K562 (cell line): Measurements from ENCODE around the gene DTNB. TPM values are rescaled to one million over a fixed set of nuclear protein-coding genes. Genes with fewer than 3 reads are reported as not detected.

Experiments used
- ATAC-seq: fragments of 200-7000 bp; cut with Tn5 transposase; 3 replicates; pipeline ENCODE4 v1.9.1; 2020; ENCODE audit warnings: moderate library complexity
- BruUV-seq: library from RNA; stranded (reverse); fragments of 400-500 nt; replicated peaks from 2 replicates; lab custom pipeline; 2021; lab: Mats Ljungman, UMichigan
- CTCF ChIA-PET: fragments of 300-600 bp; formaldehyde crosslinking; extraction: SDS; loops from one replicate; lab custom pipeline; 2021; ENCODE audit warnings: low intra/inter-chr PET ratio; lab: Yijun Ruan, JAX
- POLR2A ChIA-PET: fragments of 300-600, 350-650 bp; sonication (Branson Sonifier 250); formaldehyde crosslinking; extraction: SDS; loops from one replicate; lab custom pipeline; 2021; ENCODE audit warnings: antibody characterized with exemption, inconsistent platforms; lab: Yijun Ruan, JAX
- DNase-seq, 4 experiments: peaks; one replicate each; pipeline versions ENCODE4 v3.0.0 to v3.0.0-alpha.2; 2011 to 2018; ENCODE audit warnings: low spot score in 3 of 4, mixed read lengths in 3 of 4; ENCODE audit errors: extremely low read depth in 1 of 4
- FAIRE-seq: peaks from 2 replicates; lab custom pipeline; 2011; peaks lifted over from hg19 to GRCh38; lab: Jason Lieb, UNC
- H2AFZ ChIP-seq: 2 replicates; pipeline ENCODE4 v1.6.0; 2011; ENCODE audit warnings: low read depth, low read length, control low read depth, inconsistent platforms
- H3K27ac ChIP-seq: fragments of 200-600 bp; 3 replicates; pipeline ENCODE4 v1.8.0; 2011; ENCODE audit warnings: low read depth, mild to moderate bottlenecking, control low read depth, inconsistent platforms, low read length, moderate library complexity, mixed read lengths; ENCODE audit errors: extremely low read depth
- H3K27me3 ChIP-seq, 2 experiments: fragments of 300-600 bp in 1 of 2; 2 replicates in 1 of 2; 3 replicates in 1 of 2; pipeline versions ENCODE4 v1.6.0 to v1.8.0; 2011; ENCODE audit warnings: inconsistent platforms in 2 of 2, low read length in 2 of 2, mild to moderate bottlenecking in 1 of 2, mixed read lengths in 1 of 2, moderate library complexity in 1 of 2; ENCODE audit not compliant: control insufficient read depth in 2 of 2, insufficient read depth in 2 of 2
- H3K36me3 ChIP-seq: fragments of 300-600 bp; 3 replicates; pipeline ENCODE4 v1.8.0; 2011; ENCODE audit warnings: mild to moderate bottlenecking, low read length, inconsistent platforms; ENCODE audit not compliant: control insufficient read depth, insufficient read depth
- H3K4me1 ChIP-seq, 2 experiments: fragments of 200-600 bp in 1 of 2; replicated peaks in 1 of 2; 2 replicates in 1 of 2; 3 replicates in 1 of 2; pipeline versions ENCODE4 v1.5.1 to v1.8.0; 2011; ENCODE audit warnings: inconsistent platforms in 2 of 2, low read length in 2 of 2, mild to moderate bottlenecking in 1 of 2, mixed read lengths in 1 of 2, moderate library complexity in 1 of 2; ENCODE audit not compliant: control insufficient read depth in 2 of 2, insufficient read depth in 2 of 2
- H3K4me2 ChIP-seq: 2 replicates; pipeline ENCODE4 v1.6.1; 2011; ENCODE audit warnings: low read length, control low read depth, inconsistent platforms, mixed read lengths; ENCODE audit not compliant: insufficient read depth
- H3K4me3 ChIP-seq: fragments of 200-600 bp; sonication (generic), shearing (Covaris generic); 2 replicates; pipeline ENCODE4 v1.5.1; 2016; ENCODE audit warnings: control low read depth, inconsistent platforms
- H3K79me2 ChIP-seq: fragments of 200-600 bp; 3 replicates; pipeline ENCODE4 v1.8.0; 2011; ENCODE audit warnings: low read length, inconsistent platforms; ENCODE audit not compliant: control insufficient read depth, insufficient read depth
- H3K9ac ChIP-seq, 2 experiments: 2 replicates each; pipeline versions ENCODE4 v1.6.0 to v1.6.1; 2011; ENCODE audit warnings: low read depth in 2 of 2, low read length in 2 of 2, control low read depth in 1 of 2, inconsistent platforms in 1 of 2, mild to moderate bottlenecking in 1 of 2, mixed read lengths in 1 of 2; ENCODE audit not compliant: insufficient read depth in 1 of 2
- H3K9me1 ChIP-seq: one replicate; pipeline ENCODE4 v1.6.0; 2011; ENCODE audit warnings: inconsistent platforms, mild to moderate bottlenecking, low read length, moderate library complexity; ENCODE audit not compliant: control insufficient read depth, insufficient read depth
- H3K9me3 ChIP-seq: replicated peaks from 2 replicates; pipeline ENCODE4 v1.5.1; 2011; ENCODE audit warnings: low read depth, low read length, inconsistent platforms; ENCODE audit not compliant: control insufficient read depth, insufficient read depth
- H4K20me1 ChIP-seq: replicated peaks from 2 replicates; pipeline ENCODE4 v1.6.1; 2011; ENCODE audit warnings: low read length, inconsistent platforms, mixed read lengths; ENCODE audit not compliant: control insufficient read depth, insufficient read depth
- CTBP1 ChIP-seq: fragments of 450-650 bp; IDR thresholded peaks from 2 replicates; pipeline ENCODE4 v1.6.1; 2016; ENCODE audit warnings: borderline replicate concordance
- HDGF ChIP-seq: fragments of 450-650 bp; IDR thresholded peaks from 2 replicates; pipeline ENCODE4 v1.6.1; 2016
- HIVEP1 ChIP-seq: fragments of 250-450 bp; sonication (Bioruptor Pico); IDR thresholded peaks from 2 replicates; pipeline ENCODE4 v1.4.0; 2020; ENCODE audit warnings: mild to moderate bottlenecking
- MAFG ChIP-seq: fragments of 450-650 bp; conservative IDR thresholded peaks from 2 replicates; pipeline ENCODE4 v1.6.1; 2016; ENCODE audit warnings: missing genetic modification characterization, missing compliant biosample characterization
- MEF2D ChIP-seq: conservative IDR thresholded peaks from 2 replicates; pipeline ENCODE4 v1.6.1; 2016; ENCODE audit warnings: low read depth, missing genetic modification characterization, missing compliant biosample characterization
- NELFE ChIP-seq: IDR thresholded peaks from 2 replicates; pipeline ENCODE4 v1.6.1; 2011; ENCODE audit warnings: mild to moderate bottlenecking; ENCODE audit not compliant: insufficient read depth, insufficient read length
- NFRKB ChIP-seq: fragments of 450-650 bp; IDR thresholded peaks from 2 replicates; pipeline ENCODE4 v1.6.1; 2016; ENCODE audit warnings: low read depth
- PHTF2 ChIP-seq: fragments of 250-450 bp; sonication (Bioruptor Pico); IDR thresholded peaks from 2 replicates; pipeline ENCODE4 v1.5.0; 2021; ENCODE audit warnings: mild to moderate bottlenecking
- PKNOX1 ChIP-seq: fragments of 450-650 bp; IDR thresholded peaks from 2 replicates; pipeline ENCODE4 v1.6.1; 2016
- SIN3B ChIP-seq: fragments of 450-650 bp; IDR thresholded peaks from 2 replicates; pipeline ENCODE4 v1.6.1; 2017; ENCODE audit warnings: low read depth, mild to moderate bottlenecking, moderate library complexity
- SIRT6 ChIP-seq: IDR thresholded peaks from one replicate; pipeline ENCODE4 v1.6.1; 2012; ENCODE audit warnings: low read depth, mild to moderate bottlenecking, control low read depth, inconsistent platforms, low read length, moderate library complexity
- U2AF1 ChIP-seq: fragments of 200-400 bp; formaldehyde crosslinking; optimal IDR thresholded peaks from 2 replicates; pipeline ENCODE3; 2017; ENCODE audit warnings: mild to moderate bottlenecking, low read depth, low read length, moderate library complexity
- ZC3H4 ChIP-seq: sonication (generic); formaldehyde crosslinking; IDR thresholded peaks from 2 replicates; pipeline ENCODE4 v1.9.0; 2021; ENCODE audit warnings: missing genetic modification reagents, borderline replicate concordance
- ZNF12 ChIP-seq: sonication (generic); formaldehyde crosslinking; IDR thresholded peaks from 2 replicates; pipeline ENCODE4 v1.4.0; 2020; ENCODE audit warnings: mild to moderate bottlenecking, missing genetic modification reagents
- ZNF395 ChIP-seq: fragments of 200-800 bp; sonication (Bioruptor generic); IDR thresholded peaks from 2 replicates; pipeline ENCODE4 v1.6.1; 2017; ENCODE audit warnings: missing genetic modification characterization, missing compliant biosample characterization
- ZNF436 ChIP-seq: fragments of 250-450, 450-650 bp; sonication (Bioruptor Pico); formaldehyde crosslinking; IDR thresholded peaks from 2 replicates; pipeline ENCODE4 v1.7.0; 2020; ENCODE audit warnings: mild to moderate bottlenecking
- ZNF589 ChIP-seq: fragments of 200-800 bp; sonication (Bioruptor generic); IDR thresholded peaks from 2 replicates; pipeline ENCODE4 v1.6.1; 2016; ENCODE audit warnings: low read depth, missing genetic modification characterization, missing compliant biosample characterization
- ZNF766 ChIP-seq: fragments of 200-800 bp; sonication (Bioruptor generic); conservative IDR thresholded peaks from 2 replicates; pipeline ENCODE4 v1.6.1; 2016; ENCODE audit warnings: missing genetic modification characterization, missing compliant biosample characterization
- ZNF785 ChIP-seq: fragments of 250-450 bp; sonication (Bioruptor Pico); IDR thresholded peaks from 2 replicates; pipeline ENCODE4 v1.4.0; 2020; ENCODE audit warnings: mild to moderate bottlenecking
- WGBS: fragments of 100-300 bp; shearing (Covaris generic); methylation state at CpG from one replicate; pipeline ENCODE4 v1.1.6; 2016; ENCODE audit warnings: low coverage, mixed read lengths; ENCODE audit not compliant: insufficient coverage; ENCODE audit errors: missing lambda C conversion rate; 5-methylcytosine and 5-hydroxymethylcytosine counted together
- in situ Hi-C: fragments of 300-500 bp; cut with MboI; formaldehyde crosslinking; loops from 4 replicates; pipeline ENCODE4 v1.15.0; 2018; ENCODE audit warnings: inconsistent platforms, mixed read lengths
- intact Hi-C: fragments of 100-400 bp; cut with micrococcal nuclease; formaldehyde crosslinking; loops from 2 replicates; pipeline ENCODE4 v1.14.2; 2022
- polyA plus RNA-seq, 8 experiments: library from polyadenylated mRNA; depleted of rRNA in 4 of 8; stranded (reverse) in 5 of 8; unstranded in 3 of 8; fragments of >200 nt; fragmentation: Nextera tagmentation in 2 of 8; fragmentation: Illumina TruSeq in 1 of 8; extraction: Ambion mirVana in 2 of 8; extraction: Trizol in 1 of 8; gene quantifications; 2 replicates each; pipeline versions ENCODE4 v1.2.1 to v1.2.3, GENCODE V29; 2011 to 2014; ENCODE audit warnings: inconsistent platforms in 1 of 8, missing spikeins in 1 of 8
- total RNA-seq, 7 experiments: library from RNA; depleted of rRNA in 6 of 7; stranded (reverse); fragments of >200 nt in 6 of 7; fragmentation: Illumina TruSeq in 2 of 7; extraction: Trizol in 2 of 7; gene quantifications; 2 replicates each; pipeline versions ENCODE4 v1.2.1 to v1.2.3, GENCODE V29; 2011 to 2021; ENCODE audit warnings: low replicate concordance in 1 of 7

DTNB gene
- total and polyA plus RNA-seq, 9 of the 15 experiments (the other 6 are each of a cell fraction or from before 2014, with no cell fraction given): 0.18 to 2.0 (median 0.77) TPM; not detected in 2

- TF ChIP-seq PKNOX1: peak; percentile 71
- no peak for TF ChIP-seq SIN3B
Observed at GRCh38 chr2:25582077-25582830, 91.1 kb downstream of the DTNB start (continued).

DNA sequence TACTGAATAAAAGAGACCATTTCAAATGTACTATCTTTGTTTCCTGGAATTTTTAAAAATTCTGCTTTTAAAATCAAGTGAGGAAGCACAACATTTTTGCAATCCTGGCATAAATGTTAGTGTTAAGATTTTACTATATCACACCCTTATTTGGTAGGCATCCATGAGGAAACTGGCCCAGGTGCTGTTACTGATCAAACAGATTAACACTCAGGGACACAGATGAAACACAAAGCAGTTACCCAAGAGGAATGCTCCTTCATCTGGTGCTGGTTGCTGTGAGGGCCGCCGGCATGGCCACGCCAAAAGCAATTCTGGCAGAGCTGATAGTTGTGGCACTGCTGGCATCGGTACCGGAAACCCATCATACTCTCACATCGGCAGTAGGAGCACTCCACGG is 96.8 kb downstream of the DTNB start:
- DNase-seq: no peak
- FAIRE-seq: no peak
- no peak for TF ChIP-seq HIVEP1
- TF ChIP-seq ZNF785 (CRISPR knock-in tag): no peak
- TF ChIP-seq MEF2D (tag): no peak
- TF ChIP-seq U2AF1: no peak
- no peak for TF ChIP-seq NELFE
- no peak for TF ChIP-seq NFRKB
- TF ChIP-seq SIRT6: no peak
- no peak for TF ChIP-seq ZNF589 (CRISPR knock-in tag)
- TF ChIP-seq ZC3H4 (CRISPR knock-in tag): no peak
- TF ChIP-seq ZNF12 (CRISPR knock-in tag): no peak
- TF ChIP-seq MAFG (tag): no peak
- TF ChIP-seq HDGF: no peak
- TF ChIP-seq PHTF2 (CRISPR knock-in tag): no peak
- no peak for TF ChIP-seq ZNF436 (CRISPR knock-in tag)
- no peak for TF ChIP-seq CTBP1
- TF ChIP-seq ZNF395: no peak
- no peak for TF ChIP-seq ZNF766 (CRISPR knock-in tag)
- no peak for ATAC-seq
- no peak overlapping the region for H3K4me3 ChIP-seq
- no TSS peak for BruUV-seq
- ChIA-PET POLR2A (no interaction called here), CTCF (no interaction called here)
- intact Hi-C loops (no loop called here), in situ Hi-C loops (no loop called here)
- no peaks in the 10 kb centered on the region for H3K36me3 ChIP-seq
- no peaks in the 10 kb centered on the region for H3K9me3 ChIP-seq
- H4K20me1 ChIP-seq: no peaks in the 10 kb centered on the region
- H3K27me3 ChIP-seq: peaks cover 3 to 21% of the 10 kb centered on the region in 2 experiments; a peak in 4 of 5 replicates
- no peak overlapping the region for H3K9ac ChIP-seq
- no peak overlapping the region for H2AFZ ChIP-seq
- H3K4me2 ChIP-seq: no peak overlapping the region
- WGBS: 14% methylated on average over 7 of the region's 7 CpGs
- H3K27ac ChIP-seq: no peak overlapping the region
- no peaks in the 10 kb centered on the region for H3K9me1 ChIP-seq
- no peaks in the 10 kb centered on the region for H3K79me2 ChIP-seq
- no peaks in the 10 kb centered on the region for H3K4me1 ChIP-seq
